Endothelial cell of umbilical vein (primary cell): Measurements from ENCODE around the gene DENND1B. TPM values are rescaled to one million over a fixed set of nuclear protein-coding genes. Genes with fewer than 3 reads are reported as not detected.

ENCODE experiments used
- BruUV-seq: library from RNA; stranded (reverse); fragments of 400-500 nt; replicated peaks from 2 replicates; lab custom pipeline; 2021; lab: Mats Ljungman, UMichigan
- CTCF ChIA-PET: fragments of 300-600, 350-600 bp; sonication (Branson Sonifier 250); formaldehyde crosslinking; loops from one replicate; lab custom pipeline; 2021; ENCODE audit warnings: antibody characterized with exemption, inconsistent platforms; lab: Charles Lee
- POLR2A ChIA-PET: fragments of 300-600, 350-600 bp; sonication (Branson Sonifier 250); formaldehyde crosslinking; loops from one replicate; lab custom pipeline; 2021; ENCODE audit warnings: antibody characterized with exemption, inconsistent platforms; lab: Charles Lee
- DNase-seq: peaks from one replicate; pipeline ENCODE4 v3.0.0-alpha.2; 2011; ENCODE audit warnings: low read depth, low spot score
- FAIRE-seq: peaks from 2 replicates; lab custom pipeline; 2011; peaks lifted over from hg19 to GRCh38; lab: Jason Lieb, UNC
- H2AFZ ChIP-seq: 2 replicates; pipeline ENCODE4 v1.6.0; 2012; ENCODE audit warnings: low read depth, low read length, control low read depth, inconsistent platforms
- H3K27ac ChIP-seq: 2 replicates; pipeline ENCODE4 v1.5.1; 2011; ENCODE audit warnings: low read depth, mild to moderate bottlenecking, control low read depth, low read length, moderate library complexity; ENCODE audit not compliant: insufficient read depth
- H3K27me3 ChIP-seq, 2 experiments: 2 replicates each; pipeline versions ENCODE4 v1.6.0 to v1.6.1; 2011; ENCODE audit warnings: low read length in 2 of 2, mixed read lengths in 1 of 2; ENCODE audit not compliant: control insufficient read depth in 2 of 2, insufficient read depth in 2 of 2
- H3K36me3 ChIP-seq, 2 experiments: 2 replicates in 1 of 2; 3 replicates in 1 of 2; pipeline ENCODE4 v1.5.1; 2011; ENCODE audit warnings: low read length in 2 of 2, mild to moderate bottlenecking in 1 of 2, moderate library complexity in 1 of 2; ENCODE audit not compliant: control insufficient read depth in 2 of 2, insufficient read depth in 2 of 2; ENCODE audit errors: extremely low read depth in 1 of 2
- H3K4me1 ChIP-seq: 3 replicates; pipeline ENCODE4 v1.5.1; 2011; ENCODE audit warnings: mild to moderate bottlenecking, low read length; ENCODE audit not compliant: control insufficient read depth, insufficient read depth; ENCODE audit errors: extremely low read depth
- H3K4me2 ChIP-seq: 2 replicates; pipeline ENCODE4 v1.6.1; 2011; ENCODE audit warnings: low read length, control low read depth, mixed read lengths; ENCODE audit not compliant: insufficient read depth
- H3K4me3 ChIP-seq, 3 experiments: fragments of 200-600 bp in 1 of 3; sonication (generic), shearing (Covaris generic) in 1 of 3; replicated peaks in 1 of 3; 2 replicates each; pipeline ENCODE4 v1.5.1; 2011 to 2016; ENCODE audit warnings: control low read depth in 3 of 3, low read length in 3 of 3, mild to moderate bottlenecking in 2 of 3, inconsistent platforms in 1 of 3, low read depth in 1 of 3, moderate library complexity in 1 of 3; ENCODE audit not compliant: insufficient read depth in 1 of 3
- H3K79me2 ChIP-seq: 2 replicates; pipeline ENCODE4 v1.6.0; 2012; ENCODE audit warnings: low read length, inconsistent platforms; ENCODE audit not compliant: control insufficient read depth, insufficient read depth
- H3K9ac ChIP-seq: replicated peaks from 2 replicates; pipeline ENCODE3; 2011; ENCODE audit warnings: low read length, control low read depth; ENCODE audit not compliant: insufficient read depth; ENCODE audit errors: extremely low read depth
- H3K9me1 ChIP-seq: replicated peaks from 3 replicates; pipeline ENCODE4 v1.6.0; 2011; ENCODE audit warnings: mild to moderate bottlenecking, low read length; ENCODE audit not compliant: control insufficient read depth, insufficient read depth; ENCODE audit errors: extremely low read depth
- H3K9me3 ChIP-seq: replicated peaks from 2 replicates; pipeline ENCODE4 v1.5.1; 2012; ENCODE audit warnings: low read length, inconsistent platforms; ENCODE audit not compliant: control insufficient read depth, insufficient read depth
- H4K20me1 ChIP-seq: replicated peaks from 2 replicates; pipeline ENCODE3; 2011; ENCODE audit warnings: mild to moderate bottlenecking, low read length; ENCODE audit not compliant: control insufficient read depth, insufficient read depth; ENCODE audit errors: extremely low read depth
- CTCF ChIP-seq, 2 donors: IDR thresholded peaks; 1 replicate in 1 of 2; 2 replicates in 1 of 2; pipeline ENCODE4 v1.5.1; 2011; ENCODE audit warnings: low read length in 2 of 2, mild to moderate bottlenecking in 2 of 2, moderate library complexity in 2 of 2, control low read depth in 1 of 2, inconsistent platforms in 1 of 2, low read depth in 1 of 2; ENCODE audit not compliant: insufficient read depth in 1 of 2; ENCODE audit errors: extremely low read depth in 1 of 2
- EZH2 ChIP-seq: IDR thresholded peaks from 2 replicates; pipeline ENCODE4 v1.6.1; 2012; ENCODE audit warnings: borderline replicate concordance, low read depth, mild to moderate bottlenecking, moderate library complexity, low read length, inconsistent platforms; ENCODE audit not compliant: severe bottlenecking
- FOS ChIP-seq: IDR thresholded peaks from 2 replicates; pipeline ENCODE4 v1.6.1; 2011; ENCODE audit warnings: mild to moderate bottlenecking, low read length, moderate library complexity, borderline replicate concordance; ENCODE audit not compliant: insufficient read depth
- GATA2 ChIP-seq: IDR thresholded peaks from 2 replicates; pipeline ENCODE4 v1.7.0; 2011; ENCODE audit warnings: low read depth, mild to moderate bottlenecking, moderate library complexity, mixed read lengths, low read length; ENCODE audit not compliant: insufficient read length, insufficient read depth
- JUN ChIP-seq: IDR thresholded peaks from 2 replicates; pipeline ENCODE4 v1.6.1; 2011; ENCODE audit warnings: borderline replicate concordance, low read depth; ENCODE audit not compliant: insufficient read length, insufficient read depth
- MAX ChIP-seq: IDR thresholded peaks from 2 replicates; pipeline ENCODE4 v1.6.1; 2011; ENCODE audit not compliant: insufficient read depth, insufficient read length
- MYC ChIP-seq: IDR thresholded peaks from one replicate; pipeline ENCODE4 v1.6.1; 2011; ENCODE audit warnings: mild to moderate bottlenecking, low read depth, low read length
- POLR2A ChIP-seq: IDR thresholded peaks from 2 replicates; pipeline ENCODE4 v1.6.1; 2012; ENCODE audit warnings: low read depth, mild to moderate bottlenecking, control low read depth, low read length
- POLR2AphosphoS5 ChIP-seq: IDR thresholded peaks from 2 replicates; pipeline ENCODE4 v1.6.1; 2012; ENCODE audit warnings: low read depth, mild to moderate bottlenecking, control low read depth, low read length, moderate library complexity; ENCODE audit not compliant: insufficient read depth
- dilution Hi-C: fragments of 300-500 bp; cut with MboI; formaldehyde crosslinking; loops from one replicate; pipeline ENCODE4 v1.15.0; 2019; ENCODE audit warnings: low sequenced_read_pairs; ENCODE audit not compliant: extremely low pct_ligation_motif_present
- intact Hi-C: fragments of 100-400 bp; cut with micrococcal nuclease; formaldehyde crosslinking; loops from one replicate; pipeline ENCODE4 v1.10.0; 2022
- polyA plus RNA-seq, 4 experiments: library from polyadenylated mRNA; depleted of rRNA in 3 of 4; stranded (reverse) in 3 of 4; unstranded in 1 of 4; fragments of >200 nt; gene quantifications; 2 replicates each; pipeline versions ENCODE4 v1.2.1 to v1.2.3, GENCODE V29; 2011 to 2012; ENCODE audit warnings: missing spikeins in 1 of 4
- total RNA-seq: library from RNA; stranded (reverse); gene quantifications from 2 replicates; pipeline ENCODE4 v1.2.3, GENCODE V29; 2021

DENND1B gene
- total and polyA plus RNA-seq, 2 donors (not counting 3 experiments of a cell fraction or from before 2014, with no cell fraction given): 0.97 to 3.3 TPM

- no peak overlapping the region for H2AFZ ChIP-seq
- DNase-seq: no peak
- POLR2A ChIA-PET: no interaction called here
- CTCF ChIA-PET: interaction anchor here (0.7 to 2.7 kb wide), 3 partner anchors 9 to 202 kb away, joined by 3 to 8 read pairs (median 6); no protein-coding TSS in a partner anchor
- H4K20me1 ChIP-seq: no peaks in the 10 kb centered on the region
- H3K27me3 ChIP-seq: no peaks in the 10 kb centered on the region
- H3K9me1 ChIP-seq: no peaks in the 10 kb centered on the region
- H3K4me1 ChIP-seq: peaks cover 13% of the 10 kb centered on the region
- dilution Hi-C loops (no loop called here), intact Hi-C loops (no loop called here)
- BruUV-seq: no TSS peak
- no peak overlapping the region for H3K9ac ChIP-seq
- no peaks in the 10 kb centered on the region for H3K9me3 ChIP-seq
- H3K36me3 ChIP-seq: no peaks in the 10 kb centered on the region
- FAIRE-seq: no peak
- H3K27ac ChIP-seq: no peak overlapping the region
- no peak overlapping the region for H3K4me3 ChIP-seq
- H3K4me2 ChIP-seq: no peak overlapping the region
- no peaks in the 10 kb centered on the region for H3K79me2 ChIP-seq
- TF ChIP-seq POLR2A: no peak
- TF ChIP-seq FOS: no peak
- TF ChIP-seq JUN: no peak
- no peak for TF ChIP-seq POLR2AphosphoS5
- TF ChIP-seq EZH2: no peak
- TF ChIP-seq CTCF (IDR thresholded peaks at IDR 0.05; ENCODE audit: extremely low read depth in 1 of 2, insufficient read depth in 1 of 2, low read depth in 1 of 2, low read length in 2 of 2): no peak
- TF ChIP-seq MYC: no peak
- no peak for TF ChIP-seq MAX
- TF ChIP-seq GATA2: no peak
Measured at GRCh38 chr1:197666769-197667285, 108.5 kb downstream of the DENND1B start.
